Measurements from ENCODE around the gene IL32. TPM values are rescaled to one million over a fixed set of nuclear protein-coding genes. Genes with fewer than 3 reads are reported as not detected.
"Not testable (repeated sequence)": the region's sequence is repeated elsewhere in the genome, so short reads cannot be mapped to it uniquely, and the experiment has no call there.

IL32 gene
- total RNA-seq, 6 donors from 2014 or later, result 31.4 to 220 (median 116) TPM

DNA sequence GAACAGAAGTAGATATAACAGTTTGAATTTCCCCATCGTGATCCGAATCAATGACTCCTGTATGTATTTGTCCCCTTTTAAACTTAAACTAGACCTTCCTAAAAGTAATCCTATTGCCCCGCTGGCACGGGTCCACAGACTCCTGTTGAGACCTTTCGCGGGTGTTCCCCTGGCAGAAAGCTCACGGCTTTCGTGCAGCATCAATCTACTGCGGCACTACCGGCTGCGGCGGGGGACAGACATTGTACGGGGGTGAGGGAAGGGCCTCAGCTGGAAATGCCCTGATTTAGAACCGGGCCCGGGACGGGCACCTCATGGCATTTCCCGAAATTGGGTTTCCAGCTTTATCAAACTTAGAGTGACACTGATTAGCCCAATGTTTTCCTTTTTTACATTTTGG is 14.6 kb downstream of the IL32 start:
- ATAC-seq (ENCODE audit: low FRiP score in 2 of 2) (no peak), DNase-seq (peak in 1 of 2 donors; percentile 30)
- Histone ChIP-seq H3K4me3 (no peak overlapping the region), H3K36me3 (peaks cover 0 to 15% (median 0%) of the 10 kb centered on the region in 4 donors), H3K27ac (no peak overlapping the region), H3K9me3 (no peaks in the 10 kb centered on the region), H3K27me3 (no peaks in the 10 kb centered on the region), H3K4me1 (peaks cover 0 to 12% (median 4%) of the 10 kb centered on the region in 4 donors)
- TF ChIP-seq EP300 (IDR thresholded peaks at IDR 0.05), result no peak
- TF ChIP-seq, protein P1, sequence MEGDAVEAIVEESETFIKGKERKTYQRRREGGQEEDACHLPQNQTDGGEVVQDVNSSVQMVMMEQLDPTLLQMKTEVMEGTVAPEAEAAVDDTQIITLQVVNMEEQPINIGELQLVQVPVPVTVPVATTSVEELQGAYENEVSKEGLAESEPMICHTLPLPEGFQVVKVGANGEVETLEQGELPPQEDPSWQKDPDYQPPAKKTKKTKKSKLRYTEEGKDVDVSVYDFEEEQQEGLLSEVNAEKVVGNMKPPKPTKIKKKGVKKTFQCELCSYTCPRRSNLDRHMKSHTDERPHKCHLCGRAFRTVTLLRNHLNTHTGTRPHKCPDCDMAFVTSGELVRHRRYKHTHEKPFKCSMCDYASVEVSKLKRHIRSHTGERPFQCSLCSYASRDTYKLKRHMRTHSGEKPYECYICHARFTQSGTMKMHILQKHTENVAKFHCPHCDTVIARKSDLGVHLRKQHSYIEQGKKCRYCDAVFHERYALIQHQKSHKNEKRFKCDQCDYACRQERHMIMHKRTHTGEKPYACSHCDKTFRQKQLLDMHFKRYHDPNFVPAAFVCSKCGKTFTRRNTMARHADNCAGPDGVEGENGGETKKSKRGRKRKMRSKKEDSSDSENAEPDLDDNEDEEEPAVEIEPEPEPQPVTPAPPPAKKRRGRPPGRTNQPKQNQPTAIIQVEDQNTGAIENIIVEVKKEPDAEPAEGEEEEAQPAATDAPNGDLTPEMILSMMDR (IDR thresholded peaks at IDR 0.05), result no peak
- no peak for TF ChIP-seq POLR2A (IDR thresholded peaks at IDR 0.05)
- no peak for TF ChIP-seq POLR2AphosphoS5 (IDR thresholded peaks at IDR 0.05)
- whole genome bisulfite sequencing, 2 donors, result 88 to 90% methylated on average over 17 of the region's 17 CpGs

DNA sequence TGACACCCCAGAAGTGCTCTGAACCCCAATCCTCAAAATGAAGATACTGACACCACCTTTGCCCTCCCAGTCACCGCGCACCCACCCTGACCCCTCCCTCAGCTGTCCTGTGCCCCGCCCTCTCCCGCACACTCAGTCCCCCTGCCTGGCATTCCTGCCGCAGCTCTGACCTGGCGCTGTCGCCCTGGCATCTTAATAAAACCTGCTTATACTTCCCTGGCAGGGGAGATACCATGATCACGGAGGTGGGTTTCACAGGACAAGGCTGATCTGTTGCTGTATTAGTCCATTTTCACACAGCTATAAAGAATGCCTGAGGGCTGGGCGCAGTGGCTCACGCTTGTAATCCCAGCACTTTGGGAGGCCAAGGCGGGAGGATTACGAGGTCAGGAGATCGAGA is 16.5 kb downstream of the IL32 start:
- H3K9me3 ChIP-seq; ATAC-seq (ENCODE audit: low FRiP score in 2 of 2); DNase-seq; H3K4me3 ChIP-seq; H3K27ac ChIP-seq; H3K27me3 ChIP-seq: not testable (repeated sequence)
- H3K36me3 ChIP-seq, result peaks cover 0 to 10% (median 0%) of the 10 kb centered on the region in 4 donors
- H3K4me1 ChIP-seq, result peaks cover 0 to 12% (median 6%) of the 10 kb centered on the region in 4 donors
- 92 to 95% methylated on average over 12 of the region's 13 CpGs for WGBS, 2 donors

DNA sequence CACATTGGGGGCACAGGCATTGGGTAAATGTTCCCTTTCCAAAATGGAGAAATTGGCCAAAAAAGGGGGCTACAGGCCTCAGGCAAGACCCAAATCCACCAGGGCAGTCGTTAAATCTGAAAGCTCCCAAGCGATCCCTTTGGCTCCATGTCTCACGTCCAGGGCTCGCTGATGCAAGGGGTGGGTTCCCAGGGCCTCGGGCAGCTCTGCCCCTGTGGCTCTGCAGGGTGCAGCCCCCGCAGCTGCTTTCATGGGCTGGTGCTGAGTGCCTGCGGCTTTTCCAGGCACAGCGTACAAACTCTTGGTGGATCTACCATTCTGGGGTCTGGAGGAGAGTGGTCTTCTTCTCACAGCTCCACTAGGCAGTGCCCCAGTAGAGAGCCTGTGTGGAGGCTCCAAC is 18.0 kb downstream of the IL32 start:
- H3K4me1 ChIP-seq, result peaks cover 12 to 27% (median 19%) of the 10 kb centered on the region in 4 donors
- H3K9me3 ChIP-seq; DNase-seq; H3K27ac ChIP-seq; H3K4me3 ChIP-seq; H3K27me3 ChIP-seq; H3K36me3 ChIP-seq; ATAC-seq (ENCODE audit: low FRiP score in 2 of 2): not testable (repeated sequence)
- WGBS, 2 donors, result 98 to 100% methylated on average over 6 to 7 of the region's 8 CpGs

DNA sequence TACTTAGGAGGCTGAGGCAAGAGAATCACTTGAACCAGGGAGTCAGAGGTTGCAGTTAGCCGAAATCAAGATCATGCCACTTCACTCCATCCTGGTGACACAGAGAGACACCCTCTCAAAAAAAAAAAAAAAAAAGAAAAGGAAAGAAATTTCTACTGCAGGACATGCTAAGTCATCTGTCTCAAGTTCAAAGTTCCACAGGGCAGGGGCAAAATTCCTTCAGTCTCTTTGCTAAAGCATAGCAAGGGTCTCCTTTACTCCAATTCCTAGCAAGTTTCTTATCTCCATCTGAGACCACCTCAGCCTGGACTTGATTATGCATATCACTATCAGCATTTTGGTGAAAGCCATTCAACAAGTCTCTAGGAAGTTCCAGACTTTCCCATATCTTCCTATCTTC is 19.1 kb downstream of the IL32 start:
- TF ChIP-seq EP300 (IDR thresholded peaks at IDR 0.05) (no peak), POLR2AphosphoS5 (IDR thresholded peaks at IDR 0.05) (no peak), POLR2A (IDR thresholded peaks at IDR 0.05) (no peak)
- TF ChIP-seq, protein P1 (IDR thresholded peaks at IDR 0.05), result no peak
- DNase-seq (no peak), ATAC-seq (ENCODE audit: low FRiP score in 2 of 2) (no peak)
- Histone ChIP-seq H3K27me3 (no peaks in the 10 kb centered on the region), H3K9me3 (no peaks in the 10 kb centered on the region), H3K4me3 (no peak overlapping the region), H3K36me3 (no peaks in the 10 kb centered on the region), H3K4me1 (peaks cover 21 to 38% (median 28%) of the 10 kb centered on the region in 4 donors), H3K27ac (no peak overlapping the region)
- 58 to 92% methylated on average over 1 of the region's 1 CpG for WGBS, 2 donors

DNA sequence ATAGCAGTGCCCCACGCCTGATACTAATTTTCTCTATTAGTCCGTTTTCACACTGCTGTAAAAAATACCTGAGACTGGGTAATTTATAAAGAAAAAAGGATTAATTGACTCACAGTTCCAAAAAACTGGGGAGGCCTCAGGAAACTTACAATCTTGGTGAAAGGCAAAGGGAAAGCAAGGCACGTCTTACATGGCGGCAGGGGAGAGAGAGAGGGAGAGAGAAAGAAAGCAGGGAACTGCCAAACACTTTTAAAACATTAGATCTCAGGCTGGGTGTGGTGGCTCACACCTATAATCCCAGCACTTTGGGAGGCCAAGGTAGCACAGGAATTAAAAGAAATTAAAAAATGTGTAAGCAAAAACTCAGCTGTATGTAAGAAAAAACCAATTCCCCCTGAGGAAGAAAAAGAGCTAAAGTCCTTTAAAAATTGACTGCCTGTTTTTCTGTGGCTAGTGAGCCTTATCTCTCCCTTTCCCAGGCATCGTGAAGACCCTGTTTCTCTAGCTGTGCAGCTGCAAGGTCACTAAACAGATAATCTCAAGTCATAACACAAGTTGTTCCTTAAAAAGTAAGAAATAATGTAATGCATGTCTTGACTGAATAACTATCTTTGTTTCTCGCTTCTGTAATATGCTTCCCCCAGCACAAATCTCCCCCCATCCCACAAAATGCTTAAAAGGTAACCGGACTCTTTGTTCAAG is 19.7 kb downstream of the IL32 start:
- ATAC-seq (ENCODE audit: low FRiP score in 2 of 2), result no peak
- WGBS, 2 donors, result 86% methylated on average over 7 of the region's 7 CpGs
- TF ChIP-seq EP300 (IDR thresholded peaks at IDR 0.05) (no peak), POLR2A (IDR thresholded peaks at IDR 0.05) (no peak), POLR2AphosphoS5 (IDR thresholded peaks at IDR 0.05) (no peak)
- TF ChIP-seq, protein P1 (IDR thresholded peaks at IDR 0.05), result no peak

More for the DNA sequence above, 19.7 kb downstream of the IL32 start:
- Histone ChIP-seq H3K4me1 (peaks cover 24 to 39% (median 29%) of the 10 kb centered on the region in 4 donors), H3K4me3 (no peak overlapping the region), H3K27me3 (no peaks in the 10 kb centered on the region), H3K27ac (peak overlapping the region in 1 of 4 donors; percentile 85), H3K36me3 (no peaks in the 10 kb centered on the region), H3K9me3 (no peaks in the 10 kb centered on the region)
- no peak for DNase-seq
